ENCODE data around the gene FOXP4.

Gene FOXP4

GRCh38 chr6:41548841-41549642, 2.9 kb downstream of the FOXP4 start:
- DNase-seq = no peak

GRCh38 chr6:41549673-41550072, 3.5 kb downstream of the FOXP4 start:
- no peak for DNase-seq

- DNase-seq = no peak
These were observed 5.0 kb downstream of the FOXP4 start for GRCh38 chr6:41551086-41551700.

GRCh38 chr6:41551857-41552256, 5.7 kb downstream of the FOXP4 start:
- DNase-seq = no peak

GRCh38 chr6:41552723-41553122, 6.5 kb downstream of the FOXP4 start:
- no peak for DNase-seq

GRCh38 chr6:41553405-41553999, 7.3 kb downstream of the FOXP4 start:
- no peak for DNase-seq

- DNase-seq = no peak
These were observed 9.4 kb downstream of the FOXP4 start for GRCh38 chr6:41555326-41556300.

GRCh38 chr6:41557335-41557734, 11.2 kb downstream of the FOXP4 start:
- no peak for DNase-seq

GRCh38 chr6:41558033-41558807, 12.0 kb downstream of the FOXP4 start:
- DNase-seq = no peak

GRCh38 chr6:41559655-41560427, 13.7 kb downstream of the FOXP4 start:
- DNase-seq = no peak

GRCh38 chr6:41560431-41561192, 14.4 kb downstream of the FOXP4 start:
- DNase-seq = peak; percentile 86

- DNase-seq = no peak
These were observed 15.2 kb downstream of the FOXP4 start for GRCh38 chr6:41561416-41561815.

GRCh38 chr6:41561931-41562911, 16.0 kb downstream of the FOXP4 start:
- no peak for DNase-seq

GRCh38 chr6:41563060-41563776, 17.0 kb downstream of the FOXP4 start:
- no peak for DNase-seq

- no peak for DNase-seq
These were observed 18.4 kb downstream of the FOXP4 start for GRCh38 chr6:41564448-41565142.

- DNase-seq = no peak
These were observed 19.5 kb downstream of the FOXP4 start for GRCh38 chr6:41565701-41566100.

GRCh38 chr6:41566961-41567360, 20.8 kb downstream of the FOXP4 start:
- no peak for DNase-seq

GRCh38 chr6:41567684-41568083, 21.5 kb downstream of the FOXP4 start:
- no peak for DNase-seq
